Measurements from ENCODE around the gene CAMKMT.

DNA sequence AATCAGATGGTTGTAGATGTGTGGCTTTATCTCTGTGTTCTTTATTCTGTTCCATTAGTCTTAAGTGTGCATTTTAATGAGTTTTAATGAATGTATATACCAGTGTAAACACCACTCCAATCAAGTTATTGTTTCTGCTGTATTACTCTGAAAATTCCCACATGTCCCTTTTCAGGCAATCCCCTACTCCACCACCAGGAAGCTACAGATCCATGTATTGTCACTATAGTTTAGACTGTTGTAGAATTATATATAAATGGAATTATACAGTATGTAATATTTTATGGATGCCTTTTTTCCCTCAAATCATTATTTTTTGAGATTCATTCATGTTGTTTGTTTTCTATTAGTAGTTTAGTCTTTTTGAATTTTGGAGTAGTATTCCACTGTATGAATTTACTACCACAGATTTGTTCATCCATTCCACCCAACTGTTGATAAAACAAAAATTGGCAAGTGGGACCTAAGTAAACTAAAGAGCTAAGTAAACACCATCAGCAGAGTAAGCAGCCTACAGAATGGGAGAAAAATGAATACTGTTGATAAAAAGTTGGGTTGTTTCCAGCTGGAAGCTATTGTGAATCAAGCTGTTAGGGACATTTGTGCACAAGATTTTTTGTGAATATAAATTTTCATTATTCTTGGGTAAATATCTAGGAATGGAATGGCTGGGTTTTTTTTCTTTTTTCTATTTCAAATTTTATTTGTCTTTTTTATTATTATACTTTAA is 262.0 kb downstream of the CAMKMT start:
- TF ChIP-seq, protein P1, sequence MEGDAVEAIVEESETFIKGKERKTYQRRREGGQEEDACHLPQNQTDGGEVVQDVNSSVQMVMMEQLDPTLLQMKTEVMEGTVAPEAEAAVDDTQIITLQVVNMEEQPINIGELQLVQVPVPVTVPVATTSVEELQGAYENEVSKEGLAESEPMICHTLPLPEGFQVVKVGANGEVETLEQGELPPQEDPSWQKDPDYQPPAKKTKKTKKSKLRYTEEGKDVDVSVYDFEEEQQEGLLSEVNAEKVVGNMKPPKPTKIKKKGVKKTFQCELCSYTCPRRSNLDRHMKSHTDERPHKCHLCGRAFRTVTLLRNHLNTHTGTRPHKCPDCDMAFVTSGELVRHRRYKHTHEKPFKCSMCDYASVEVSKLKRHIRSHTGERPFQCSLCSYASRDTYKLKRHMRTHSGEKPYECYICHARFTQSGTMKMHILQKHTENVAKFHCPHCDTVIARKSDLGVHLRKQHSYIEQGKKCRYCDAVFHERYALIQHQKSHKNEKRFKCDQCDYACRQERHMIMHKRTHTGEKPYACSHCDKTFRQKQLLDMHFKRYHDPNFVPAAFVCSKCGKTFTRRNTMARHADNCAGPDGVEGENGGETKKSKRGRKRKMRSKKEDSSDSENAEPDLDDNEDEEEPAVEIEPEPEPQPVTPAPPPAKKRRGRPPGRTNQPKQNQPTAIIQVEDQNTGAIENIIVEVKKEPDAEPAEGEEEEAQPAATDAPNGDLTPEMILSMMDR (conservative IDR thresholded peaks at IDR 0.05): peak; percentile 3; the same call in 1 of the 2 replicates
- TF ChIP-seq ZFX (IDR thresholded peaks at IDR 0.05): no peak
